ENCODE results near the gene MUC21. TPM values are rescaled to one million over a fixed set of nuclear protein-coding genes. Genes with fewer than 3 reads are reported as not detected.

MUC21 gene
- total and polyA plus RNA-seq, 2 donors (not counting 3 experiments of a cell fraction or from before 2014, with no cell fraction given): not detected

- TF ChIP-seq GATA2 (IDR thresholded peaks at IDR 0.05; ENCODE audit: insufficient read depth, insufficient read length, low read depth, low read length) (no peak), POLR2A (IDR thresholded peaks at IDR 0.05; ENCODE audit: low read depth, low read length) (no peak), CTCF (IDR thresholded peaks at IDR 0.05; ENCODE audit: extremely low read depth in 1 of 2, insufficient read depth in 1 of 2, low read depth in 1 of 2, low read length in 2 of 2) (no peak), EZH2 (IDR thresholded peaks at IDR 0.05; ENCODE audit: borderline replicate concordance, low read depth, low read length, severe bottlenecking) (no peak)
- TF ChIP-seq, protein P1, sequence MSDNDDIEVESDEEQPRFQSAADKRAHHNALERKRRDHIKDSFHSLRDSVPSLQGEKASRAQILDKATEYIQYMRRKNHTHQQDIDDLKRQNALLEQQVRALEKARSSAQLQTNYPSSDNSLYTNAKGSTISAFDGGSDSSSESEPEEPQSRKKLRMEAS (IDR thresholded peaks at IDR 0.05; ENCODE audit: insufficient read depth, insufficient read length): no peak
- Histone ChIP-seq H3K36me3 (ENCODE audit: control insufficient read depth in 2 of 2, extremely low read depth in 1 of 2, insufficient read depth in 2 of 2, low read length in 2 of 2) (no peaks in the 10 kb centered on the region), H3K27ac (ENCODE audit: insufficient read depth, low read depth, low read length) (no peak within 1 kb of the TSS), H3K4me2 (ENCODE audit: insufficient read depth, low read length) (no peak within 1 kb of the TSS), H3K9ac (replicated peaks; ENCODE audit: extremely low read depth, insufficient read depth, low read length) (no peak within 1 kb of the TSS), H3K4me1 (ENCODE audit: control insufficient read depth, extremely low read depth, insufficient read depth, low read length) (no peaks in the 10 kb centered on the region), H4K20me1 (replicated peaks; ENCODE audit: control insufficient read depth, extremely low read depth, insufficient read depth, low read length) (no peaks in the 10 kb centered on the region), H3K9me1 (replicated peaks; ENCODE audit: control insufficient read depth, extremely low read depth, insufficient read depth, low read length) (no peaks in the 10 kb centered on the region), H3K4me3 (replicated peaks in 1 of 3; ENCODE audit: insufficient read depth in 1 of 3, low read depth in 1 of 3, low read length in 3 of 3) (no peak within 1 kb of the TSS), H3K79me2 (ENCODE audit: control insufficient read depth, insufficient read depth, low read length) (no peaks in the 10 kb centered on the region), H3K27me3 (ENCODE audit: control insufficient read depth in 2 of 2, insufficient read depth in 2 of 2, low read length in 2 of 2) (peaks cover 21 to 30% of the 10 kb centered on the region in 2 experiments), H3K9me3 (replicated peaks; ENCODE audit: control insufficient read depth, insufficient read depth, low read length) (no peaks in the 10 kb centered on the region), H2AFZ (ENCODE audit: low read depth, low read length) (no peak within 1 kb of the TSS)
- dilution Hi-C loops (cut with MboI; ENCODE audit: extremely low pct_ligation_motif_present, low sequenced_read_pairs) (no loop called here), intact Hi-C loops (cut with micrococcal nuclease) (no loop called here)
- no peak for FAIRE-seq
- POLR2A ChIA-PET: no interaction called here
- no TSS peak for BruUV-seq (replicated peaks)
- no peak for DNase-seq (ENCODE audit: low read depth, low spot score)
- CTCF ChIA-PET: no interaction called here
Observed at GRCh38 chr6:31010393-31011060, 27.0 kb downstream of the MUC21 start, which contains the start of gene MUC22. TSS of gene MUC22 (plus strand) at chr6:31010474. CDS start at chr6:31010707, 233 bp downstream.

Measured in endothelial cell of umbilical vein (primary cell).